NCI-H510A (cell line): ENCODE data around the gene YKT6.
"Not testable (repeated sequence)": the region's sequence is repeated elsewhere in the genome, so short reads cannot be mapped to it uniquely, and the experiment has no call there.

Experiments used
- DNase-seq: peaks from one replicate; lab custom pipeline; 2025; lab: John Stamatoyannopoulos, UW

Gene YKT6

GRCh38 chr7:44172352-44172751 lies 28.4 kb upstream of the YKT6 start:
- no peak for DNase-seq

DNA sequence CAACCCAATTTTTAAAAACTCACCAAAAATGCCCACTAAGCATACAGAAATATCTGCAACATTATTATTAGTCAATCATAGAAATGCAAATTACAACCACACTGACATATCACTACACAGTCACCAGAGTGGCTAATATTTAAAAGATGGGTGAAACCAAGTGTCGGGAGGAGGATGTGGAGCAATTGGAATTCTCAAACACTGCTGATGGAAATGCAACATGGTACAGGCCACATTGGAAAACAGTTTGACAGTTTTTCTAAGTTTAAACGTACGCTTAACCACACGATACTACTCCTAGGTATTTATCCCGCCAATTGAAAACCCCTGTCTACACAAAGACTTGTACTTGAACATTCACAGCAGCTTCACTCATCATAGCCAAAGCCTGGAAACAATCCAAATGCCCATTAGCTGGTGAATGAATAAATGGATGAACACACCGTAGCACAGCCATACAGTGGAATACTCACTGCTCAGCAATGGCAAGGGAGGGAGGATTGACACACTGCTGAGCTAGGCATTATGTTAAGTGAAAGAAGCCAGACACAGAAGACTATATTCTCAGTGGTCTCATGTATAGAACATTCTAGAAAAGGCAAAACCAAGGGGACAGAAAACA lies 27.9 kb upstream of the YKT6 start:
- DNase-seq, result no peak

DNA sequence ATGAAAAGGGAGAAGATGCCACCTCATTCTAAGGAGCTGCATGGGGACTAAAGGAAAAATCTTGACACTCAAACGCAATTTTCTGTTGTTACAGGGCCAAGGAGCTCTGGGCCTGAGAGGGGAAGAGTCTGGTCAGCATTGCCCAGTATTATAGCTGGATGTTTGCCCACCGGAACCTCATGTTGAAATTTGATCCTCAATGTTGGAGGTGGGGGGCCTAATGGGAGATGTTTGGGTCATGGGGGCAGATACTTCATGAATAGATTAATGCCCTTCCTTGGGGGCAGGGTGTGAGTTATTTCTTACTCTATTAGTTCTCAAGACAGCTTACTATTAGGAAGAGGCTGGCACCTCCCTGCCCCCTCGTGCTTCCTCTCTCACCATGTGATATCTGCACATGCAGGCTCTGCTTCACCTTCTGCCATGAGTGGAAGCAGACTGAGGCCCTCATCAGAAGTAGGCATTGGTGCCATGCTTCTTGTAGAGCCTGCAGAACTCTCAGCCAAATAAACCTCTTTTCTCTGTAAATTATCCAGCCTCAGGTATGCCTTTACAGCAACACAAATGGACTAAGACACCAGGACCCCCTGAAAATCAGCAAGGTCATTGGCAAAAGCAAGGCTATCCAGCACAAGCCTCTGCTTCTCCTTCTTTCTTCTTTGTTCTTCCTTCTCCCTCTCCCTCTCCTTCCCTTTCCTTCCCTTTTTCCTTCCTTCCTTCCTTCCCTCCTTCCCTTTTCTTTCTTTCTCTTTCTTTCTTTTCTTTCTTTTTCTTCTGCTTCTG lies 26.7 kb upstream of the YKT6 start:
- no peak for DNase-seq

DNA sequence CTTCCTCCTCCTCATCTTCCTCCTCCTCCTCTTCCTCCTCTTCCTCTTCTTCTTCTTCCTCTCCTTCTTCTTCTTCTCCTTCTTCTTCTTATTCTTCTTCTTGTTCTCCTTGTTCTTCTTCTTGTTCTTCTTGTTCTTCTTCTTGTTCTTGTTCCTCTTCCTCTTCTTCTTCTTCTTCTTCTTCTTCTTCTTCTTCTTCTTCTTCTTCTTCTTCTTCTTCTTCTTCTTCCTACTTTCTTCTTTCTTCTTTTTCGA lies 26.2 kb upstream of the YKT6 start:
- not testable (repeated sequence) for DNase-seq

DNA sequence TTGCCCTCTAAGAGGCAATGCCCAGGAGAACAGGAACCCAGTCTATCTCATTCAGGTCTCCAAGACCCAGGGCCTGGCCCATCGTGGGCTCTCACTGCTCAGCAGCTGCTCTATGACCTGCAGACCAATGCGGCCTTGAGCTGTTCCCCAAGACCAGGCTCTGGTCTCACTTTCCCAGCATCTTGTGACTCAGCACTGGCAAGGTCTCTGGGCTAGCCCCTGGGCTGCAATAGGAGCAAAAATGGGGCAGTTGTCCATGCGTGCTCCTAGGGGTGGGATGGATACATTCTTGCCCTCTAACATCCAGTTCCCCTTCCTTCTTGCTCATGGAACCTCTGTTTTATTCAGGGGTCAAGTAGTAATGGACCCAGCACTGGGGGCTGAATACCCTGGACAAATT lies 25.0 kb upstream of the YKT6 start:
- DNase-seq, result no peak

- no peak for DNase-seq
Observed at GRCh38 chr7:44176486-44176885, 24.3 kb upstream of the YKT6 start.

DNA sequence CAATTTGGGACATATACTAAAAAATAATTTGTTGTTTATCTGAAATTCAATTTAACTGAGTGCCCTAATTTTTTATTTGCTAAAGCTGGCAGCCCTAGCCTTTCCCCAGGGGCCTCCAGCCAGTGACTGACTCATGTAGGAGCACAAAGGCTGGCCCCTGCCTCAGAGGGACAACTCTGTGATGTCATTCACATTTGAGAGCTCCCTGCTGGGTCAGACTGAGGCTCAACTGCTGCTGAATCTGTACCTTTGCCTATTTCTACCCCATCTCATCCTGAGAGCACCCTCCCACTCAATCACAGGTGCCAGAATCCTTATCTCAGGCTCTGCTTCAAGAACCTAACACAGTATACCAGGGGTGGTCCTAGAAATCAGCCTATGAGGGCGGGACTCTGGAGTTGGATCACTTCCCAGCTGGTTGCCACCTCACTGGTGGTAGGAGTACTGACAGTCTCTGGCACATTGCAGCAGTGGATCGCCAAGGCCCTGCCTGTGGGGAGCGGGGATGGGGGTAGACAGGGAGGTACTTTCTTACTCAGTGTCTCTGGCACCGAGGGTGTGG lies 23.1 kb upstream of the YKT6 start:
- no peak for DNase-seq

- no peak for DNase-seq
Observed at GRCh38 chr7:44180631-44181030, 20.1 kb upstream of the YKT6 start.

- DNase-seq, result no peak
Observed at GRCh38 chr7:44182827-44183226, 18.0 kb upstream of the YKT6 start.

GRCh38 chr7:44183386-44183785 lies 17.4 kb upstream of the YKT6 start:
- DNase-seq, result no peak

GRCh38 chr7:44184206-44184872 lies 16.4 kb upstream of the YKT6 start:
- DNase-seq, result no peak

DNA sequence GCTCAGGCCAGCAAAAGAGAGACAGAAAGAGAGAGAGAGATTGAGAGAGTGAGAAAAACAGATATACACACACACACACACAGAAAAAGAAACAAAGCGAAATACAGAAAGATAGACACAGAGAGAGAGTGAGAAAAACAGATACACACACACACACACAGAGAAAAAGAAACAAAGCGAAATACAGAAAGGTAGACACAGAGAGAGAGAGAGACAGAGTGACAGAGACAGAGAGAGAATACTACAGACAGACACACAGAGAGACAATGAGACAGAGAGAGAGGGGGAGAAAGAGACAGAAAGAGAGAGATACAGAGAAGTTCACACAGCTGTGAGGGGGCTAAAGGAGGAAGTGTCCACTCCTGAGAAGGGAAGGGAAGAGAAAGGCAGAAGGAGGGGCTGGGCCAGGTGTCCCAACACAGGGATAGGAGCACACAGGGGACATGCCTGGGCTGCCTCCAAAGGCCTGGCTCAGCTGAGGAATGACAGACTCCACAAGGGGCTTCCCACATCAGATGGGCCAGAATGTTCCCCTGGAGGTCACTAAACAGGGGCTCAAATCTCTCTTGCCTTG lies 15.8 kb upstream of the YKT6 start:
- DNase-seq, result no peak

DNA sequence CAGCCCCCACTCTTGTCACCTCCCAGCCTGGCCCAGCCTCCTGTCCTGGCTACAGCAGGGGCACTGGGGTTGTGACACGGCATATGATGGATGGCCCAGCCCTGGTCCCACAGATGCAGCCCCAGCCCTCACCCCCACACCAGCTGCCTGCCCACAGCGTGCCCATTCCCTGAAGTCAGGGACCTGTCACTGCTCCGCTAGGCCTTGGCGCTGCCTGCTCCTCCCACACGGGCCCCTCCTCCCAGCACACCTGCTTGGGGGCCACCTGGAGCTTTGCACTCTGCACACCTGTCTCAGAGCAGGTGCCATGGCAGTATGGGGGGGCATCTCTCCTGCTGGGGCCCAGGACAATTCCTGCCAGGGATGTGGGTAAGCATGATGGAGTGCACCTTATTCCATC lies 15.0 kb upstream of the YKT6 start:
- DNase-seq, result peak; percentile 83

DNA sequence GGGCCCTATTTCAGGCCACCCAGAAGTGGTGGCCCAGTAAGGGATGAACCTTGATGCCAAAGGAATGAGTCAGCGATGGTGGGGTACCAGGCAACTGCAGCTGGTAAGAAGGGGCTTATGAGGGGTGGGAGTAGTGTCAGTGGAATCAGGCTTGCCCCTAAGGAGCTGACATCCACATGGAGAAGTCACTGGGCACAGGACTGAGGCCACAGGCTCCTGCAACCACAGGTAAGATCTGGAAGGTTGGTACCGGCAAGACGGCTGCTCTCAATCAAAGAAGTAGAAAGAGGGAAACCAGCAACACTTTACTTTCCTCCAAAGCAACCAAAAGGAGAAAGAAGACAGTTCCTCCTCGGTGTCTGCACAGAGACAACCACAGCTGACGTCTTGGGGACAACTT lies 14.0 kb upstream of the YKT6 start:
- no peak for DNase-seq

DNA sequence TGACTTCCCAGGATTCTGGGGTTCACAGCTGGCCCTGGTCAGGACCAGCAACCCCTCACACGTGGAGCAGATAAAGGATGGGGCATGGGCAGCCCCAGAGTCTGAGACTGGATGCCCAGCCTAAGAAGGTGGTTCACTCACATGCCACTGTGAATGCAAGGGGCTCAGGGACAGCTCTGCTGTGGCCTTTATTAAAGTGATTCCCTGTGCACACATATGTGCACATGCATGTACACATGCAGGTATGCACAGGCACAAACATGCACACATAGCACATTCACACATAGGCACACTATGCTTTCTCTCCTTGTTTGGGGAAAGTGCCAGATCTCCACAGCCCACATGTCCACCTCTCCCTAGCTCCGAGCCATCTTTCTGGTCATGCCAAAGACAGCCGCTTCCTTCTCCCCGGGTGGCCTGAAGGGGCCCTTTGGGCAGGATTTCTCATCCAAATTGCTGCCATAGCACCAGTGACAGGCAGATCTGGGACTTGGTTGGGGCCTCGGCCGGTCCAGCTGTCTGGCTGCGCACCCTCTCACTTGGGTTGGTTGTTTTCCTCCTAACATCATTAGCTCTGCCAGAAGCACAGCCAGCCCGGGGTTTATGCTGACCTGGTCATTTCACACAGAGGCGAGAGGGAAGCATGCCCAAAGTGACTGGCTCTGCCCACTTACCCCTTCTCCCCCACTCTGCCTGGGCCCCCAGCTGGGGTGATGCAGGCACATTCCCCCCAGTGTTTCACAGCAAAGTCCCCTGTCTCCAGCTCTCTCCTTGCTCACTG lies 13.0 kb upstream of the YKT6 start:
- DNase-seq, result no peak

DNA sequence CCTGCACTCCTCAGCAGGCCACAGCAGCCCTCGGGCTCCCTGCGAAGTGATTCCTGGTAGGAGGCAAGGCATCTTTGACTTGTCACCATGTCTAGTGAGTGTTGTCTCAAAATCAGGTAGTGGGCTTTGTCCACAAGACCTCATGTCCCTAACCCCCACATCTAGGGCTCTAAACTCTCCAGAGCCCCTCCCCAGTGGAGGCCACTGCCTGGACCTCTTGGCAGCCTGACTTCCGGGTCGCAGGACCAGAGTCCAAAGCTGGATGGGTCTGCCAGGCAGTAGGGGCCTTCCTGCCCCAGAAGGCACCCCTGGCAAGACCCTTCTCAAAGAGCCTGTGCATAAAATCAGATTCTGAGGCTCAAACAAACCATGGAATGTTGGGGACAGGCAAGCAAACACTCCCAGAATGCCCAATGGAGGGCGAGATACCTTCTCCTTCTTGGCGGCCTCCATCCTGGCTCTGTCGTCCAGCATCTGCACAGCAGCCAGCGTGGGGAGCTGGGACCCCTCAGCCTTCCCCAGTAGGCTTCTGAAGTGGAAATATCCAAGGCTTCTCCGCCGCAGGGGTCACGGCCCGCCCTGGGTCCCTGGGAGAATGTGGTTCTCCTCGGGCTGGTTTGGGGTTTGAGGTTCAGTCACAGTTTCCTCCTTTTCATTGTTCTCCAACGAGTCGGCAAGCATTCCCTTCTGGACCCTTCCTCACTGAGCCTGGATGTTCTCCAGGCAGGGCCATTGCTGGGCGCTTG lies 12.1 kb upstream of the YKT6 start:
- DNase-seq, result no peak

GRCh38 chr7:44189286-44189992 lies 11.3 kb upstream of the YKT6 start, which contains the start of gene GCK:
TSS of gene GCK (minus strand) at chr7:44189439. CDS start at chr7:44188953, 486 bp downstream.
- DNase-seq, result peak; percentile 78

- DNase-seq, result no peak
Observed at GRCh38 chr7:44189993-44190872, 10.5 kb upstream of the YKT6 start.

- no peak for DNase-seq
Observed at GRCh38 chr7:44191171-44191570, 9.6 kb upstream of the YKT6 start.
